ENCODE data around the gene KCNC3. TPM values are rescaled to one million over a fixed set of nuclear protein-coding genes. Genes with fewer than 3 reads are reported as not detected.

The KCNC3 gene
- total RNA-seq, 1 experiment from 2014 or later = 7.1 TPM

DNA sequence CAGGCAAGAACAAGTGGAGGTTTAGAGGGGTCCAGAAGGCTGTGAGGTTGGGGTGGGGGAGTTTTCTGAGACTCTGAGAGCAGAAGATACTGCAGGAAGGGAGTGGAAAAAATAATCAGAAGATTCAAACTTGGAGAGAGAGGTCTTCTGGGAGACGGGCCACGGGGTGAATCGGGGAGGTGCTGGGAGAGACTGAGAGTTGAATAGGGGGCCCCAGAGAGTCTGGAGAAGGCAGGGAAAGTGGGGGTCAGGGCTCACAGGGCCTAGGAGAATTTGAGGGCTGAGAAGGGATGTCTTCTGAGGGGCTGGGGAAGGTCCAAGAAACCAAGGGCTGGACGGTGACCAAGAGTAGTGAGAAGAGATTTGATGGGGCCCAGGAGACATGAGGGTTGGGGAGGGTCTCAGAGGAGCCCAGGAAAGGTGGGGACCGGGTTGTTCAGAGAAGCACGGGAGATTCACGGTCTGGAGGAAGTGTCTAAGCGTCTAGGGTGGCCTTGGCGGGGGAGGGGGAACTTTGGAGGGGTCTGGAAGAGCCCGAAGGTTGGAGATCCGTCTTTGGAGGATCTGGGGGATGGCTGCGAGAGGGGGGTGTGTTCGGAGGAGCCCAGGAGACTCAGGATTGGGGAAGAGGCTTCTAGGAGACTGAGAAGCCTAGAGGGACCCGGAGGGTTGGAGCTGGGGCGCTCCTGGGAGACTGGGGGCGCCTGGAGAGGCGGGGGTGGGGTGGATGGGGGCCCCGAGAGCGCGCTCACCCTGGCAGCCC is 1.5 kb downstream of the KCNC3 start:
- no peak for DNase-seq (ENCODE audit: low spot score)

DNA sequence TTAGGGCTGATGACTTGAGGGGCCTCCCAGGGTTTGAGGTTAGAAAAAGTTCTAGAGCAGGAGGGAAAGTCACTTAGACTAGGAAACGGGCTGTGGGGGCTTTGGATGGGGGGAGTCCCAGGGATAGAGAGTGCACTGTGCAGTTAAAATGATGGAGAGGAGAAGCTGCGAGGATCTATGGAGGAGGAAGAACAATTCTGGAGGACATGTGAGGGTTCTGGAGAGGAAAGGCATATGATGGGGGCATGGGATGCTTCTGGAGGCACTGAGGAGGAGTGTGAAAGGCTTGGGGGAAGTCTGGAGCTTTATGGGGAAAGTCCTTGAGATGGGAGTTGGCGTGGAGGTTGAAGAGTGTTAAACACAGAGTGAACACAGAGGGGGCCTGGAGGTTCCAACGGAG is 2.2 kb downstream of the KCNC3 start:
- no peak for DNase-seq (ENCODE audit: low spot score)

DNA sequence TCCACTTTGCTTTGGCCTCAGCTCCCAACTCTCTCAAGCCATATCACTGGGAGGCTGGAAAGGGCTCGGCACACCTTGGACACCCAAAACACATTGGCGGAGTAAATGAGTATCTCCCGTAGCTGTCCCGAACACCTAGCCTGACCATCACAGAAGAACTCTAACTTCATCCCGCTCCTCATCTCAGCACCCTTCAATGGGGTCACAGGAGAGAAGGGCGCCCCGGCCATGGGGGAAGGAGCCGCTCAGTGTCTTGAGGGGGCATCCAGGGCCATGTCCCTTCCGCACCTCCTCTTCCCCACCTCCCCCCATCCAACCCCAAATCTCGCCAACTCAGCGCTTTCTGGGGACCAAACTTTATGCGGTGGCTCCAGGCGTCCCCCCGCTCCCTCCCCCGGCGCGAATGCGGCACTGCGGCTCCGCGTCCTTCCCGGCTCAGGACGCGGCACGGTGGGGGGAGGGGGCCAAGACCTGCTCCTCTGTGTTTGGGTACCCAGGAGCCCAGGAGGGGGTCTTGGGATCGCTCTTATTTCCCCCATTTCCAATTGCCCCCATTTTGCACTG is 3.0 kb downstream of the KCNC3 start:
- DNase-seq (ENCODE audit: low spot score) = no peak

DNA sequence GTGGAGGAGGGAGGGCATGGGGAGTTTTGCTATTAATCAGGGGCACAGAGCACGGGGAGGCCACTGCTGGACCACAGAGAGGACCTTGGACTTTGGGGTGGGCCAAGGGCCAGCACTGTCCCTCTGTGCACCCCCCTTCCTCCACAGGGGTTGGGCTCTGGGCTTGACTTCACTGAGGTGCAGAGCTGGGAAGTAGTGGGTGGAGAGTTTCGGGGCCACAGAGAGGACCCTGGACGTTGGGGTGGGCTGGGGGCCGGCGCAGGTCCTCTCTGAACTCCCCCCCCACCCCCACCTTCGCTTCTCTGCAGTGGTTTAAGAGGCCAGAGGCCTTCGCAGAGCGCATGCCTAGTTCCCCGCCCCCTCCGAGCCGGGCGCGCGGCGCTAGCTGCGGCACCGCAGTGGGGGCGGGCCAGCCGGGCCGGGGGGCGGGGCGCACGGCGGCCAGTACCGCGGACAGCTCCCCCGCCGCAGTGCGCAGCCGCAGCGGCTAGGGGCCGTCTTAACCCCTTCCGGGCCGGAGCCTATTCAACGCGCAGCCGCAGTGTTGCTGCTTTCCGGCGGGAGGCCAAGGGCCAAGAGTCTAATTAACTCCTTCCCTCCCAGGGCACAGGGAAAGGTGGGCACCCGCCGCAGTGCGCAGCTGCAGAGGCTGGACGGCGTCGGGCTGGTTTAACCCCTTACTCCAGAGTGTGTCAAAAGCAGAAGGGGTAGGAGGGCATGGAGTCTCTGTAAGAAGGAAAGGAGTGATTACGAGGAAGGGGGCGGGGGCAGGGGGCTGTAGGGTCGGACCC is 3.7 kb downstream of the KCNC3 start:
- DNase-seq (ENCODE audit: low spot score) = peak; percentile 94

DNA sequence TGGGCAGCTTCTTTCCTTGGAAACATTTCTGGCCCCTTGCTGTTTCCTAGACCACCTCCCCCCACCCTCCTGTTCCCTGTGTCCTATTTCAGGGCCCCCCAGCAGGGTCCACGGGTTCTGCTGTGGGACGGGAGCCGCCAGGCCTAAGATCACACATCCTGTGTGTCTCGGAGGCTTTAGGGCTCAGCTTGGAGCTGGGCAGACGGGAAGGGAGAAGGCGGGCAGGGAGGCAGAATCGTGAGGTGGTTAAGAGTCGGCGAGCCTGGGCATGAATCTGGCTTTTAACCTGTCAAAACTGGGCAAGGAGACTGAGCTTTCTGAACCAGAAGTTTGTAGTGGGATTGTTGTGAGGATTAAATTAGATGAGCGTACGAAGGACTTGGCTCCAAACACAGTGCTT is 4.8 kb downstream of the KCNC3 start:
- no peak for DNase-seq (ENCODE audit: low spot score)

DNA sequence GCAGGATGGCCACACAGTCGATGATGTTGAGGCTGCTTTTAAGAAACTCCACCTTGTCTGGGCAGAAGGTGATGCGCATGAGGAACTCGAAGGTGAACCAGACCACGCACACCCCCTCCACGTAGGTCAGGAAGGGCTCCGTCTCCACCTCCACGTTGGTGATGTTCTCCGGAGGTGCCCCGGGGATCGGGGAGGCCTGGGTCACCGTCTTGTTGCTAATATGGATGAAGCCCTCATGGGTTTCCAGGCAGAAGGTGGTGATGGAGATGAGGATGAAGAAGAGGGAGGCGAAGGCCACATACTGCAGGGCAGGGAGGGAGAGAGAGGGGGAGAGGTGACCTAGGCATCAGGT is 5.4 kb downstream of the KCNC3 start:
- DNase-seq (ENCODE audit: low spot score) = no peak

DNA sequence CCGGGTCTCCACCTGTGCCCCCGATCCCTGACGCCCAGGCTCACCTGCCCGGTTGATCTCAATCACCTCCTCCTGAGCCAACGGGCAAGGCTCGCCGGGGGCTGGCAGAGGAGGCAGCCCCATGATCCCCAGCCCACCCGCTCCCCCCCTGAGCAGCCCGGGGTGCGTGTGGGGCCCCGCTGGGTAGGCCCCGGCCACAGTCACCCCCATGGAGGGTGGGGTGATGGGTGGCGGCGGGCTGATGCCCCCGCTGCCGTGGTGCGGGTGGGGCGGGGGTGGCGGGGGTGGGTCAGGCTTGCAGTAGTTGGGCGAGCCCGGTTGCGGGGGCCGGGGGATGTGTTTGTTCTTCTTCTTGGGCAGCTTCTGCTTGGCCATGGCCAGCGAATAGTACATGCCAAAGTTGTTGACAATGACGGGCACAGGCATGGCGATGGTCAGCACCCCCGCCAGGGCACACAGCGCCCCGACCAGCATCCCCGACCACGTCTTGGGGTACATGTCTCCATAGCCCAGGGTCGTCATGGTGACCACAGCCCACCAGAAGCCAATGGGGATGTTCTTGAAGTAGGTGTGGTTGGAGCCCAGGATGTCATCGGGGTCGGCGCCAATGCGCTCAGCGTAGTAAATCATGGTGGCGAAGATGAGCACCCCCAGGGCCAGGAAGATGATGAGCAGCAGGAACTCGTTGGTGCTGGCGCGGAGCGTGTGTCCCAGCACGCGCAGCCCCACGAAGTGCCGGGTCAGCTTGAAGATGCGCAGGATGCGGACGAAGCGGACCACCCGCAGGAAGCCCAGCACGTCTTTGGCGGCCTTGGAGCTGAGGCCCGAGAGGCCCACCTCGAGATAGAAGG is 6.0 kb downstream of the KCNC3 start:
- no peak for DNase-seq (ENCODE audit: low spot score)

DNA sequence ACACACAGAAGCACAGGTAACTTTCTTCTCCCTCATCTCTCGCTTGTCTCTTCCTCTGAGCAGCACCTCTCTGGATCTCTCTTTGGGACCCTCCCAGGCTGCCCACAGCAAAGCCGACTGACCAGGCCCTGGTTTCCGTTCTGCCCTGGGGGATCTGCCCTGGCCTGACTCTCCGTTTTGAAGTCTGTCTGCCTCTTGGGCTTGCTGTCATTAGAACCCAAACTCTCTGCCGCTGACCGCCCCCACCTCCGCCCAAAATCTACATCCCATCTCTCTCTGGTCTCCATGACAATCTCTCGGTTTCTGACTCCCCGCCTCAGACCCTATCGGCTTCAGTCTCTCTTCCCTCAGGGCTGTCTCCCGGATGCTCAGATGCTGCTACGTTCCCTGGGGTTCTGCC is 6.9 kb downstream of the KCNC3 start:
- DNase-seq (ENCODE audit: low spot score) = no peak

DNA sequence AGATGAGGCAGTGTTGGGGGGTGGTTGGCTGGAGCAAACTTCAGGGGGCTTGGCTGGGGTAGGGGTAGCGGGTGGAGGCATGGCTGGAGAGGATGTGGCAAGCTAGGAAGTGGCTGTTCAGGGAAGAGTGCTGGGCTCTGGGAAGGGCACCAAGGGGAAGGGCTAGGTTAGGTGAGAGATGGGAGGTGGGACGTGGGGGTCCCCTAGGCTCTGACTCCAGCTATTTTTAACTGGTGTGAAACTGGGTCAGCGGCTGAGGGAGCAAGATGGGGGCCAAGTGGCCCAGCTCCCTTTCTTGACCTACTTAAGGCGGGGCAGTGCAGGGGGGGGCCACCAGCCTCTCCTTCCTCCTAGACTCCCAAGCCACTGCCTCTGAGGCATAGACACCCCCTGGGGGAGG is 7.3 kb downstream of the KCNC3 start:
- DNase-seq (ENCODE audit: low spot score) = no peak

DNA sequence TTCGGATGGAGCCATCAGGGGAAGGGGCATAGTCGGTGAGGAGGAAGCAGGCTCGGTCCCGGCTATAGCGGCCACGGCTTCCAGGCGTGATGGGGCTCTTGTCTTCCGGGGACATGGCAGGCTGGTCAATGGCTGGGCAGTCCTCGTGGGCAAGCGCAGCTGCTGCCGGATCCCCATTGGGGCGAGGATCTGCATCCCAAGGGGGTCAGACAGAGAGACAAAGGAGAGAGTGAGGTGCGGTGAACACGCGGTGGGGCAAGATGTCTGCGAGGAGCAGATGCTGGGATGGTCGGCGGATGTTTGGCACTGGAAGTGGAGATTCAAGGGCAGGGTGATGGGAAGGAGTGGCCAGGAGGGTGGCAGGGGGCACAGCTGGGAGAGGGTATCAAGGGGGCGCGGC is 8.6 kb downstream of the KCNC3 start:
- no peak for DNase-seq (ENCODE audit: low spot score)

DNA sequence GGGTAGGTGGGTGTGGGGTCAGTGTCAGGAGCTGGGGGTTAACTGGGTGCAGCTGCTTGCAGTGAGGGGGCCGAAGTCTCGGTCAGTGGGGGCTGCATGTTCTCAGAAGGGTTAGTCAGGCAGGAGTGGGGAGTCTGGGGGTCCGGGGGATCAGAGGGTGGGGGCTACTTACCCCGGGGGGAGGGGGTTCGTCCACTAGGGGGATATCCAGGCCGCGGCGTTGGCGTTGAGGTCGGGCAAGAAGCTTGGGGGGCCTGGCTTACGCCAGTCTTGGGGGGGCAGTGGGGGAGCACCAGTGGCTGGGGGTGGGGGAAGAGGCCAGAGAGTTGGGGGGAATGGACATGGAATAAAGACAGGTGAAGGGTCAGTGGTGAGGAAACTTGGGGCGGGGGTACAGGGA is 9.1 kb downstream of the KCNC3 start:
- DNase-seq (ENCODE audit: low spot score) = no peak

DNA sequence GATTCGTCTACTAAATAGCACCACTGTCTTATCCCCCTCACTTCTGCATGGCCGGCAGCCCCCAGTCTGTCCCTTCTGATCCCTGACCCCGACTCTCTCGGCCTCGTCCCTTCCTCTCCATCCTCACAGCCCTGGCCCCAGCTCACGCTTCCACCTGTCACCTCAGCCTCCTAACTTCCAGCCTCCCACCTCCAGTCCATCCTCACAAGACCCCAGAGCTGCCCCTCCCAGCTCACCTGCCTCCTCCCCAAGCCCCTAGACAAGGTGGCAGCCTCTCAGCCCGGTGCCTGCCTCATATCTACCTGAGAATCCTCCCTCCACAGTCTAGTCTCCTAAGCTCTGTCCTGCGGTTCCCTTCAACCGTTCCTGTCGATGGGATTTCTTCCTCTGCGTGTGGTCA is 10.0 kb downstream of the KCNC3 start:
- DNase-seq (ENCODE audit: low spot score) = no peak

DNA sequence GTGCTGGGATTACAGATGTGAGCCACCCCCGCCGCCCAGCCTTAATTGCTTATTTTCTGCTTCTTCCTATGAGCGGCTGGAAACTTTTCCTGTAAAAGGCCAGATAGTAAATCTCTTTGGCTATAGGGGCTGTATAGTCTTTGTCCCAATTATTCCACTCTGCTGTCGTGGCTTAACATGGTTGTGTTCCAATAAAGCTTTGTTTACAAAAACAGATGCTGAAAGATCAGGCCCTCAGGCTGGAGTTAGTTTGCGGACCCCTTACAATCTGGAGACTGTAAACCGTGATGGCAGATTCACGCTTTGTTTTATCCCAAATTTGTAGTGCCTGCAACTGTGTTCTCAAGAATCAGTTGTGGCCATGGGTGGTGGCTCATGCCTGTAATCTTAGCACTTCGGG is 10.7 kb downstream of the KCNC3 start:
- no peak for DNase-seq (ENCODE audit: low spot score)

DNA sequence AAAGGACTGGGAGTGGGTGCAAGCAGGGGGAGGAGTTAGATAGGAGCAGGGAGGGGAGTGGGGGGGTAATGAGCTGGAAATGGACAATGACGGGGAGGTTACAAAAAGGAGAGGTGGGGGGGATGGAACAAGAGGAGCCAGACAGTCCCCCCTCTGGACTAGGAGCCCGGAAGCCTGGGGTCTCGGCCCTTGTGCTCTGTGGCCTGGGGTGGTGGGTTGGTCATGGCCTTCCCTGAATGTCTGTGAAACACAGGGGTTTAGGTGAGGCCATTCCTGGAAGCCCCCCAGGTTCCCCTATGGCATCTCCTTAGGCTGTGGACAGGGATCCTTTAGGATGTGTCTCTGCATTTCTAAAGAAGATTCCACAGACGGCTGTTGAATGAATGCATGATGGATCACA is 12.1 kb downstream of the KCNC3 start:
- no peak for DNase-seq (ENCODE audit: low spot score)

DNA sequence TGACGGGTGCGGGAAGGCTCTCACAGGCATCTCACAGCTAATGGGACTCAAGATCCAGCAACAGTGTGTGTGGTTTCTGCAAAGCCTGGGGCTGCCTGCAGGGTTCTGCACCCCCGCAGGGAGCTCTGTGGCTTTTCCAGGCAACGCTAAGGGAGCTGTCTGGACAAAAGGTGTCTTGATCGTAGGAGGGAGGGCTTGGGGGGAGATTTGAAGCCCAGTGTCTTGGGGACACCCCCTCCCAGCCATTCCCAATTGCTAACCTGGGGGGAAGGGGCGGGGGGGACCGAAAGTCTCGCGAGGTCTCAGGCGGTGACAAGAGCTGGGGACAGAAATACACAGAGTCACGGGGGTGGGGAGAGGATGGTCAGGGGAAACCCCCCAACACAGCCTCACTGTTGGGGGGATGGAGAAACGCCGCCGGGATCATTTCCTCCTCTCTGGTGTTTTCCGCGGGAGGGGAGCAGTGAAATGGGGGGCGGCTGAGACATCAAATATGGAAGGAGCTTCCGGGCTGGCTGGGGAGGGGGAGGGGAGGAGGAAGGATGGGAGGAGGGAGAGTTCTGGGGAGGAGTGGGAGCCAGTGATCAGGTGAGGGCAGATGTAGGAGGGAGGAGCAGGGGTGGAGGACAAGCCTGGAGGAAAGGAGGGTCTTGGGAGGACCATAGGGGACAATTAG is 13.3 kb downstream of the KCNC3 start:
- DNase-seq (ENCODE audit: low spot score) = peak; percentile 45

DNA sequence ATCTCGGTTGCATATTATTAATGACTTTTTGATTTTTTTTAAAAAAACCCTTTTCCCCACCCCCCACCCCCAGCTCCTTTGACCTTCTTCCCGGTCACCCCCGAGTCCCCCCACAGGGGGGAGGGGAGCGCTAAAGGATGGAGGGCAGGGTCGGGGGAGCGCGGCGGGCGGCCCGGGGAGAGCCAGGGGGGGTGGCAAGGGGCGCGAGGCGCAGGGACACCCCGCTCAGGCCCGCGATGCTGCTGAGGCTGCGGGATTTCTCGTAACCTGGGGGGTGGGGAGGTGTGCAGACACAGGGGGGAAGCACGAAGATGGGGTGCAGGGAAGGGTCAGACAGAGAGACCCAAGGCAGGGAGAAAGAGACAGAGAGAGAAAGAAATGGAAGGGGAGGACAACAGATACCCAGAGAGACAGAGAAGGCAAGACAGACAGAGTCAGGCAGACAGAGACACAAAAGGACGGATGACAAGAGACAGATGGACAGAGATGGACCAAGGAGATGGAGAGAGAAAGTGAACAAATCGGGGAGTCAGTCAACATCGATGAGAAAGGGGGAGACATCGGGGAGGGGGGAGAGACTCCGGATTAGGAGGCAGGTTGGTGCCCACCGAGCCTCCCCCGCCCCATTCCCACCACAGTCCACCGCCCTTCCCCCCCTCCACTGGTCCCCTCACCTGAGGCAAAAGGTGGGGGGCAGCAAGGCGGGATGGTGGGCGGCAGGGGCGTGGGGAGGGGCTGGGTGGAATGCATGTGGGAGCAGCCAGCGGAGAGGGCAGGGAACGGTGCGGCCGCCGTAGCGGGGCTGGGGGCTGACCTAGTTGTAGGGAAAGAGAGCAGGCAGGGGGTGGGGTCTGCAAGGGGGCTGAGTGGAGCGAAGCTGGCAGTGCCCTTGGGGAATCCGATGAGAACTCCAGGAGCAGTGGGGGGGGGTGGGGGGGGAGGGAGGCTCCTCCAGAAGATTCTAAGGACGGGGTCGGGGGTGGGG is 14.2 kb downstream of the KCNC3 start:
- DNase-seq (ENCODE audit: low spot score) = no peak

DNA sequence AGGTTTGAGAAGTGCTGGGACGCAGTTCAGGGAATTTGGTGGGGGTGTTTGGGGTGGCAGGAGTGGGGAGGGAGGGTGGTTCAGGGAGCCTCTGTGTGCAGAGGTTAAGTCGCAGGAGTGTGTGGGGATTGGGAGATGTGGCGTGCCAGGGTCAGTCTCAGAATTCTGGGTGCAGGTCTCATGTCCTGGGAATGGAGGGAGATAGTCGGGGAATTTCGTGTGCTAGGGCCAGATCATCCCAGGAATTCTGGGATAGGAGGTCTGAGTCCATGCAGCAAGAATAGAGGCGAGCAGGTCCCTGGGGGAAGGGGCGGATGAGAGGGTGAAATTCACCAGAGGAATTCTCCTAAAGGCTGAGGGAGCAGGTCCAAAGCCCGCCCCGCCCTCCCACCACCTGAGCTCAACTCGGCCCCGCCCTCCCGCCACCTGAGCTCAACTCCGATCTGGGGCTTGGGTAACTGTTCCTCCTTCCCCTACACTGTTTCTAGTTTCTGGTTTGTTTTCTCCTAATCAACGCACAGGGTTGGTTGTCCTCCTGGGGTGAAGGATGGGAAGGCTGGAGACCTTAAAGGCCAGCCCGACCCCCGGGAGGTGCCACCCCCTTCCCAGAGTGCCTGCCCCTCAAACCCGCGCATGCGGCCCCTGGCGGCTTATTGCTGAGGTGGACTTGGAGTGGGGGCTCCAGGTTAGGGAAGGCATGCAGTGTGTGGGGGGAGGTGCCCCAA is 15.2 kb downstream of the KCNC3 start:
- no peak for DNase-seq (ENCODE audit: low spot score)

DNA sequence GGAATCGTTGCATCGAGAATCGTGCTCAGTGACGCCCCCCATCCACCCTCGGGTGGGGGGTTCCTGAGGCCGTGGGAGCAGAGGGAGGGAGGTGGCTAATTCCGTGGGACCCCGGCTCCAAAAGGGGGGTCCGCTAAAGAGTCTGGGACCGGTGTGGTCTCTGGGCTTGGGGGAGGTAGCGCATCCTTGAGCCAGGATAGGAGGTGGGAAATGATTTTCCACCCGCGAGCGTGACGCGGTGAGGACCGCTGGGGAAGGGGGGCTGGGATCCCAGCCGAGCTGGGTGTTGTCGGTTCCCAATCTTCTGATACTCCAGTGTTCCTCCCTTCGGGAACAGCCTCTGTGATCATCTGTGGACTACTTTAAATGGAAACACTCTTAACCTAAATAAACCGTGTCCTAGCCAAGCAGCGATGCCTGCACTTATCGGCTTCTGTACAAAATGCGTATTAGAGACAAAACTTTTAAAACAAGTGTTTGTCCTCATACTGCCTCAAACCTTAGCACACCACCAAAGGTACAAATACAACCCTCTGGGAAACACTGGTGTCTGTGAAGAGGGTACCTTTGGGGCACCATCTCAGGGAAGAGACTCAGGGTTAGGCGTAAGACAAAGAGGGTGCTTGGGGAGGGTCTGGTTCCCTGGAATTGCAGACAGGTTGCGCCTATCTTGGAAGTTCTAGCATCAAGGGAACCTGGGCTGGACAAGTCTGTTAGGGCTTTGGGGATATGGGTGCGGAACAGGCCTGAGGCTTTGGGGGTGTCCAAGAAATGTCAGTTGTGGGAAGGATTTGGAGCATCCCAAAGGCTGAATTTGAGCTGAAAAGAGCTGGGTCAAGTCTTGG is 16.0 kb downstream of the KCNC3 start:
- no peak for DNase-seq (ENCODE audit: low spot score)
